Measurements from ENCODE around the gene MBNL2. TPM values are rescaled to one million over a fixed set of nuclear protein-coding genes. Genes with fewer than 3 reads are reported as not detected.

Gene MBNL2
- total RNA-seq, 1 experiment from 2014 or later: 0.17 TPM

GRCh38 chr13:97394542-97394941 is 172.4 kb downstream of the MBNL2 start:
- Mint-ChIP-seq H3K4me3 (no peak overlapping the region), H3K36me3 (ENCODE audit: insufficient read depth in 1 of 3, low read depth in 3 of 3) (no peaks in the 10 kb centered on the region), H3K27ac (no peak overlapping the region; a peak in 1 of 7 replicates), H3K9me3 (no peaks in the 10 kb centered on the region), H3K27me3 (ENCODE audit: low read depth) (peaks cover 5% of the 10 kb centered on the region; the same call in 1 of the 2 replicates), H3K4me1 (no peaks in the 10 kb centered on the region)
- no peaks in the 10 kb centered on the region for H3K79me2 ChIP-seq (ENCODE audit: insufficient read depth, low read length)
- no peaks in the 10 kb centered on the region for H3K23me2 ChIP-seq (ENCODE audit: insufficient read length, low read depth, low read length, poor library complexity, severe bottlenecking)
- no peak overlapping the region for H2AK5ac ChIP-seq (ENCODE audit: insufficient read length, low read length)
- H3K9me3 ChIP-seq (ENCODE audit: control insufficient read depth, low read depth, low read length): no peaks in the 10 kb centered on the region
- H3K27ac ChIP-seq (ENCODE audit: insufficient read length, low read depth, low read length): no peak overlapping the region
- no peak for TF ChIP-seq CTCF (conservative IDR thresholded peaks at IDR 0.05)
- H3K18ac ChIP-seq (ENCODE audit: insufficient read length, low read depth, low read length): no peak overlapping the region
- no peak overlapping the region for H3K4me2 ChIP-seq (ENCODE audit: insufficient read depth, insufficient read length, low read length)
- H4K91ac ChIP-seq (ENCODE audit: insufficient read length, low read depth, low read length): no peak overlapping the region
- H3K56ac ChIP-seq (ENCODE audit: insufficient read length, low read depth, low read length): no peak overlapping the region
- H4K20me1 ChIP-seq (ENCODE audit: control insufficient read depth, insufficient read depth, insufficient read length): no peaks in the 10 kb centered on the region
- no peak overlapping the region for H2BK5ac ChIP-seq (ENCODE audit: insufficient read length, low read length)
- no peak for DNase-seq
- H4K8ac ChIP-seq (replicated peaks; ENCODE audit: insufficient read length, low read depth, low read length): no peak overlapping the region
- H3K79me1 ChIP-seq (ENCODE audit: insufficient read depth, low read depth, low read length, poor library complexity, severe bottlenecking): no peaks in the 10 kb centered on the region
- no peaks in the 10 kb centered on the region for H3K4me1 ChIP-seq (ENCODE audit: insufficient read depth, low read length)
- H3K14ac ChIP-seq (ENCODE audit: insufficient read depth, low read length): no peak overlapping the region
- H3K9ac ChIP-seq (ENCODE audit: extremely low read depth, insufficient read length, low read length): no peak overlapping the region
- H3K4ac ChIP-seq (ENCODE audit: low read depth, low read length): no peak overlapping the region
- H3T11ph ChIP-seq (ENCODE audit: low read length): no peak overlapping the region
- no peak overlapping the region for H4K5ac ChIP-seq (ENCODE audit: insufficient read length, low read depth, low read length)
- H3K27me3 ChIP-seq (ENCODE audit: insufficient read depth, low read length): no peaks in the 10 kb centered on the region
- no peak overlapping the region for H2BK12ac ChIP-seq (ENCODE audit: insufficient read length, low read depth, low read length)
- H3K23ac ChIP-seq (ENCODE audit: insufficient read length, low read depth, low read length): no peak overlapping the region
- H2BK15ac ChIP-seq (ENCODE audit: low read depth, low read length): no peak overlapping the region
- H2AFZ ChIP-seq (ENCODE audit: low read length): no peak overlapping the region
- H2BK120ac ChIP-seq (ENCODE audit: low read depth, low read length, poor library complexity, severe bottlenecking): no peak overlapping the region
- no peak overlapping the region for H2BK20ac ChIP-seq (ENCODE audit: low read depth, low read length, poor library complexity, severe bottlenecking)

Data from H9 (cell line).